Medulla oblongata (tissue), 1 donor: ENCODE data around the gene MXD4.

Source experiments
- DNase-seq: peaks from one replicate; pipeline ENCODE4 v3.0.0-alpha.2; 2015; ENCODE audit errors: extremely low spot score

MXD4 gene

GRCh38 chr4:2263926-2264321 lies 2.0 kb upstream of the MXD4 start:
- DNase-seq = no peak

GRCh38 chr4:2262944-2263250 lies 988 bp upstream of the MXD4 start:
- no peak for DNase-seq

- DNase-seq = peak; percentile 99
Observed at GRCh38 chr4:2262145-2262943, 435 bp upstream of the MXD4 start.

- DNase-seq = peak; percentile 43
Observed at GRCh38 chr4:2261110-2261852, 628 bp downstream of the MXD4 start.

- no peak for DNase-seq
Observed at GRCh38 chr4:2260344-2261109, 1.4 kb downstream of the MXD4 start.

- DNase-seq = no peak
Observed at GRCh38 chr4:2259541-2260343, 2.2 kb downstream of the MXD4 start.

GRCh38 chr4:2259036-2259540 lies 2.8 kb downstream of the MXD4 start:
- no peak for DNase-seq

GRCh38 chr4:2258091-2259035 lies 3.5 kb downstream of the MXD4 start:
- DNase-seq = no peak

- DNase-seq = peak; percentile 32
Observed at GRCh38 chr4:2257361-2258081, 4.4 kb downstream of the MXD4 start.

GRCh38 chr4:2256781-2257191 lies 5.1 kb downstream of the MXD4 start:
- DNase-seq = no peak

- DNase-seq = no peak
Observed at GRCh38 chr4:2256156-2256731, 5.7 kb downstream of the MXD4 start.

- no peak for DNase-seq
Observed at GRCh38 chr4:2255501-2256155, 6.3 kb downstream of the MXD4 start.

- DNase-seq = no peak
Observed at GRCh38 chr4:2254665-2255500, 7.0 kb downstream of the MXD4 start.

GRCh38 chr4:2253160-2254084 lies 8.5 kb downstream of the MXD4 start:
- DNase-seq = no peak

- DNase-seq = no peak
Observed at GRCh38 chr4:2252530-2253091, 9.3 kb downstream of the MXD4 start.

GRCh38 chr4:2251795-2252529 lies 9.9 kb downstream of the MXD4 start:
- DNase-seq = no peak
